Fibroblast of mammary gland (primary cell): ENCODE results near the gene TMEM131.

Experiments used
- DNase-seq: peaks from one replicate; pipeline ENCODE4 v3.0.0-alpha.2; 2010; ENCODE audit warnings: low read depth
- H3K4me3 ChIP-seq: 2 replicates; pipeline ENCODE4 v1.5.1; 2011; ENCODE audit warnings: low read depth, mild to moderate bottlenecking, low read length, moderate library complexity; ENCODE audit not compliant: control insufficient read depth
- CTCF ChIP-seq: conservative IDR thresholded peaks from 2 replicates; pipeline ENCODE4 v1.5.1; 2011; ENCODE audit warnings: low read depth, low read length, inconsistent platforms; ENCODE audit not compliant: control insufficient read depth, insufficient read depth

TMEM131 gene

GRCh38 chr2:97910403-97911205 lies 85.1 kb downstream of the TMEM131 start:
- DNase-seq = no peak
- no peak for TF ChIP-seq CTCF
- no peak overlapping the region for H3K4me3 ChIP-seq

GRCh38 chr2:97908208-97908676 lies 87.5 kb downstream of the TMEM131 start:
- DNase-seq = no peak
- no peak for TF ChIP-seq CTCF
- no peak overlapping the region for H3K4me3 ChIP-seq

GRCh38 chr2:97907369-97908100 lies 88.2 kb downstream of the TMEM131 start:
- H3K4me3 ChIP-seq = no peak overlapping the region
- no peak for DNase-seq
- no peak for TF ChIP-seq CTCF

- H3K4me3 ChIP-seq = no peak overlapping the region
- peak; percentile 17 for DNase-seq
- no peak for TF ChIP-seq CTCF
These were observed 89.4 kb downstream of the TMEM131 start for GRCh38 chr2:97906307-97906706.

GRCh38 chr2:97905294-97905693 lies 90.5 kb downstream of the TMEM131 start:
- H3K4me3 ChIP-seq = no peak overlapping the region
- TF ChIP-seq CTCF = no peak
- no peak for DNase-seq

- no peak for DNase-seq
- no peak overlapping the region for H3K4me3 ChIP-seq
- no peak for TF ChIP-seq CTCF
These were observed 93.9 kb downstream of the TMEM131 start for GRCh38 chr2:97901862-97902261.
